Stimulated activated CD8-positive, alpha-beta memory T cell treated with anti-CD3 and anti-CD28 coated beads, Interleukin-7, amount 100 ng/mL, for 48 hours (primary cell): ENCODE results near the gene INHA.

Source experiments
- DNase-seq, 2 donors: peaks; one replicate each; pipeline ENCODE4 v3.0.0-alpha.2; 2020; ENCODE audit warnings: low read depth in 1 of 2; ENCODE audit errors: extremely low read depth in 1 of 2

INHA gene

DNA sequence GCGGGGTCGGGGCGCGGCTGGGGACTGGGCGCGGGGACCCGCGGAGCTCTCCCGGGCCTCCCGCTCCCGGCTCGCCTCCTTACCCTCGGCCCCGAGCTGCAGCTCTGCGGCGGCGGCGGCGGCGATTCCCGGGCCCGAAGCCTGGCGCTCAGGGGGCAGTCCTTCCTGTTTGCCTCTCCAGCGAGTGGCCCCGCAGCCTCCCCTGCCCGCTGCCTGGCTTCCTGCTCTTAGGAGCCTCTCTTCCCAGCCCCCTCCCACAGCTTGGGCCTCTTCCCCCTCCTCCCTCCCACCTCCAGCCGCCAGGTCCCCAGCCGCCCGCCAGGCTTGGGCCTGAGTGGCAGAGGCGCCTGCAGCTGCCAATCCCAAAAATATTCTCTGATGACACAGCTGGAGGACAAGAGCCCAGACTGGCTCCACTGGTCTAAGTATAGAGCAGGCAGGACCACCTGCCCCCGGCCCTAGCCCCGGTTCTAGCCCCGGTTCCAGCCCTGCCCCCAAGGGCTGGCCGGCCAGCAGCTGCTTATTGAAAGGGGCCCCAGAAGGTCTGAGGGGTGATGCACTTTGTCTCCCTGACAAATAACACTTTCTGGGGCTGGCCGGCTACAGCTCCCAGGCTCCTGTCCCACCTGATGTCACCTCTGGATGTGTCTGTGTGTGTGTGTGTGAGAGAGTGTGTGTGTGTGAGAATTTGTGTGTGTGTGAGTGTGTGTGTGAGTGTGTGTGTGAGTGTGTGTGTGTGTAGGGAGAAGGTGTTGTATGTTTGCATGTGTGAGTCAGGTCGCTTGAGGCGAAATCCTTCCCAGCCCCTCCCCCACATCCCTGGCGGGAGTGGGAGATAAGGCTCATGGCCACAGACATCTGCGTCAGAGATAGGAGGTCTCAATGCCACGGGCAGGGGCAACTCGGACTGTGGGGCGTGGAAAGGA lies 536 bp upstream of the INHA start, which contains the start of gene OBSL1:
Gene OBSL1, minus strand, starts transcription at position 229 of the 926 bp plus-strand sequence. CDS start 307 bp downstream, outside the sequence.
- no peak for DNase-seq

DNA sequence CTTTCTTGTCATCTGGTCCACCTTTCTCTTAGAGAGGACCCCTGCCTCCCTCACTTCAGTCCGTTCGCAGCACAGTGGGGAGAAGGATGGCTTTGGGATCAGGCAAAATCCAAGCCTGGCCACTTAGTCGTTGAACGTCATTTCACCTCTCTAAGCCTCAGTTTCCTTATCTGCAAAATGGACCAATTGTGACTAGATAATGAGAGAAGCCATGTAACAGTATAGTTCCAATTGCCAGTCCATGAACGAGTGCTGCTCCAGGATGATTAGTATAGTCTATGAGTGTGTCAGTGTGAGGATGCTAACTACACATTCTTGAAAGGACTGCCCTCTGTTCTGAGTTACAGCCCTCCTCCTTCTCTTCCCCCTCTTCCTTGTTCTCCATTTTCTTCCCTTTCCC lies 1.1 kb downstream of the INHA start:
- no peak for DNase-seq

DNA sequence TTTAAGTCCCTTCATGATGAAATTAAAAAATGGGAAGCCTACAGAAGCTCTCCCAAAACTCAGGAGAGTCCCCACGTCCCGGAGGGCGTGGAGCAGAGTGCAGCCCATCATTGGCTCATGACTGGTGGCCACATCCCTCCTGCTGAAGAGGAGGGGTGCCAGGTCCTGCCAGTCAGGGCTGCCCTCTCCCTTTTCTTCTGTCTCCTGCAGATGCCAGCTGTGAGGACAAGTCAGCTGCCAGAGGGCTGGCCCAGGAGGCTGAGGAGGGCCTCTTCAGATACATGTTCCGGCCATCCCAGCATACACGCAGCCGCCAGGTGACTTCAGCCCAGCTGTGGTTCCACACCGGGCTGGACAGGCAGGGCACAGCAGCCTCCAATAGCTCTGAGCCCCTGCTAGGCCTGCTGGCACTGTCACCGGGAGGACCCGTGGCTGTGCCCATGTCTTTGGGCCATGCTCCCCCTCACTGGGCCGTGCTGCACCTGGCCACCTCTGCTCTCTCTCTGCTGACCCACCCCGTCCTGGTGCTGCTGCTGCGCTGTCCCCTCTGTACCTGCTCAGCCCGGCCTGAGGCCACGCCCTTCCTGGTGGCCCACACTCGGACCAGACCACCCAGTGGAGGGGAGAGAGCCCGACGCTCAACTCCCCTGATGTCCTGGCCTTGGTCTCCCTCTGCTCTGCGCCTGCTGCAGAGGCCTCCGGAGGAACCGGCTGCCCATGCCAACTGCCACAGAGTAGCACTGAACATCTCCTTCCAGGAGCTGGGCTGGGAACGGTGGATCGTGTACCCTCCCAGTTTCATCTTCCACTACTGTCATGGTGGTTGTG lies 2.6 kb downstream of the INHA start:
- no peak for DNase-seq

GRCh38 chr2:219575566-219576504 lies 3.7 kb downstream of the INHA start:
- DNase-seq: no peak

GRCh38 chr2:219576505-219577388 lies 4.6 kb downstream of the INHA start:
- no peak for DNase-seq

- DNase-seq: no peak
These were observed 6.9 kb downstream of the INHA start for GRCh38 chr2:219578811-219579613.

DNA sequence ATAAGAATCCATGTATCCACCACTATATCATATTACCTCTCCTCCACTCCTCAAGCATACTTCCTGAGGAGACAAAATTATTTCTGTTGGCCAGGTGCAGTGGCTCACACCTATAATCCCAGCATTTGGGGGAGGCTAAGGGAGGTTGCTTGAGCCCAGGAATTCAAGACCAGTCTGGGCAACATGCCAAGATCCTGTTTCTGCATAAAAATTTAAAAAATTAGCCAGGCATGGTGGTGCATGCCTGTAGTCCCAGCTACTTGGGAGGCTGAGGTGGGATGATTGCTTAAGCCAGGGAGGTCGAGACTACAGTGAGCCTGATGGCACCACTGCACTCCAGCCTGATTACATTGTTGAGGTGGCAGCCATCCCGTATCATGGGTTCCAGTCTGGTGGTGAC lies 9.2 kb downstream of the INHA start:
- DNase-seq: no peak

- no peak for DNase-seq
These were observed 19.0 kb downstream of the INHA start for GRCh38 chr2:219591091-219591490.

GRCh38 chr2:219592736-219593135 lies 20.6 kb downstream of the INHA start:
- DNase-seq: no peak

DNA sequence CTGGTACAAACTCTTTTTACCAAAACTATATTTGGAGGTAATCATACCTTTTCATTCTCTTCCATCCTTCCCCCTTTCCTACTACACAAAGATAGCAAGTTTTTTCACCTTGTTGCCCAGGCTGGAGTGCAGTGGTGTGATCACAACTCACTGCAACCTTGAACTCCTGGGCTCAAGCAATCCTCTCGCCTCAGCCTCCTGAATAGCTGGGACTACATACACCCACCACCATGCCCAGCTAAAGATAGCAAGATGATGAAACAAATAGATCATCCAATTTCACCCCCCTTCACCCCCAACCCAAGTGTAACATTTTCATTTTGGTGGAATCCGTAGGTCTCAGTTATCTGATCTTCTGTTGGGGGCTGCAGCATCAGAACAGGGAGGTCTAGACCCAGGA lies 21.0 kb downstream of the INHA start:
- no peak for DNase-seq

DNA sequence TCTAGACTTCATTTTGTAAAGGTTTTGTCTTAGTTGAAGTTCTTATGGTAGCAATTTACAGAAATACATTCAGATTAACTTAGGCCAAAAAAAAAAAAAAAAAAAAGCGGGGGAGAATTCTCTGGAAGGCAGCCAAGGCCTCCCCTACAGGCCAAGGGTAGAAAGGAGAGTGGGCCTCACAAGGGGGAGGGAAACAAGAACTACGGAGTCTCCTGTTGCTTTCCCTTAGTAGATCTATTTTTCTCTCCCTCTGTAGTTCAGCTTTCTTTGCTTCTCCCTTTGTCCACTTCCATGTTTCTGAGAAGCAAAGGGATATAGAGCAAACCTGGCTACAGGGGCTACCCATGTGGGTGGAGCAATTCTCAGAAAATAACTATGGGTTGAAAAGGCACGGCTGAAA lies 23.1 kb downstream of the INHA start:
- DNase-seq: no peak

- no peak for DNase-seq
These were observed 24.9 kb downstream of the INHA start for GRCh38 chr2:219596954-219597551.

- peak; percentile 87 to 92 for DNase-seq
These were observed 25.6 kb downstream of the INHA start, which contains the start of gene STK11IP for GRCh38 chr2:219597552-219598307. STK11IP (plus strand) TSS chr2:219597857; CDS start chr2:219598120, 263 bp downstream.

DNA sequence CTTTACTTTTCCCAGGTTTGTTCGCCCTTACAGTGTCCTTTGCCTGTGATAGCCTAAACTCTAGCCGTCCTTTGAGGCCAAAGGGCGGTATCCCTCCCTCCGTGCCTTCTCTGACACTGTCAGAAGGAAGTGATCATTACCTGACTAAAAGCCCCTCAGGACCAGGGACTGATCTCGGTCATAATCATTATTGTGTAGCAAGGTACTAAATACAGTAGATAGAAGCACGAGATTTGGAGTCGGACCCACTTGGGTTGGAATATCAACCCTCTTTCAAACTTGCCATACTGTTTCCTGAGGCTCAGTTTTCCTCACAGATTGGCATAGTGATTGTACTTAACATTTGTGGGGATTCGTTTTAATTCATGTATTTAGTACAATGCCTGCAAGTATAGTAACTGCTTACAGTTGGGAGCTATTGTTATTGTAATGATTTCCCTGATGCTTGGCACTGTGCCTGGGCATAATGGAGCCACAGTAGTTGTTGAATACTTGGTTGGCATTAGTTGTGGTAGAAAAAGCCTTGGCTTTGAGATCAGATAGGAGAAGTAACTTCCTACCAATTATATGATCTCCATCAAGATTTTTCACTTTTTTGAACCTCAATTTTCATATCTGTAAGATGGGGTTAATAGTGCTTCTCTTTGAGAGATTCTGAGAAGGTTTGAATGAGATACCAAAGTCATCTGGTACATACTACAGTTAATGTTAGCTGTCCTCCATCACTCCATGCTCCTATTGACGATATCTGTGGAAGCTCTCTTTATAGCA lies 26.4 kb downstream of the INHA start:
- DNase-seq: no peak

- DNase-seq: no peak
These were observed 31.7 kb downstream of the INHA start for GRCh38 chr2:219603771-219604170.

GRCh38 chr2:219605607-219605954 lies 33.5 kb downstream of the INHA start:
- DNase-seq: no peak

DNA sequence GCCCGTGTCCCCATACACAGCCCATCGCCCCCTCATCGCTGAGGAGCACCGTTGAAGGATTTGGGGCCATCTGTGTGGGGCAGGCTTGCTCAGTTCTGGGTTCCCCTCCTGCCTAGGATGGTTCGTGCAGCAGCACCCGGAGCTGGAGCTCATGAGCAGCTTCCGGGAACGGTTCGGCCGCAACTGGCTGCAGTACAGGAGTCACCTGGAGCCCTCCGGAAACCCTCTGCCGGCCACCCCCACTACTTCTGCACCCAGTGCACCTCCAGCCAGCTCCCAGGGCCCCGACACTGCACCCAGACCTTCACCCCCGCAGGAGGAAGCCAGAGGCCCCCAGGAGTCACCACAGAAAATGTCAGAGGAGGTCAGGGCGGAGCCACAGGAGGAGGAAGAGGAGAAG lies 35.8 kb downstream of the INHA start:
- no peak for DNase-seq
